ENCODE data around the gene SELPLG.
"Not testable (repeated sequence)": the region's sequence is repeated elsewhere in the genome, so short reads cannot be mapped to it uniquely, and the experiment has no call there.

Gene SELPLG

DNA sequence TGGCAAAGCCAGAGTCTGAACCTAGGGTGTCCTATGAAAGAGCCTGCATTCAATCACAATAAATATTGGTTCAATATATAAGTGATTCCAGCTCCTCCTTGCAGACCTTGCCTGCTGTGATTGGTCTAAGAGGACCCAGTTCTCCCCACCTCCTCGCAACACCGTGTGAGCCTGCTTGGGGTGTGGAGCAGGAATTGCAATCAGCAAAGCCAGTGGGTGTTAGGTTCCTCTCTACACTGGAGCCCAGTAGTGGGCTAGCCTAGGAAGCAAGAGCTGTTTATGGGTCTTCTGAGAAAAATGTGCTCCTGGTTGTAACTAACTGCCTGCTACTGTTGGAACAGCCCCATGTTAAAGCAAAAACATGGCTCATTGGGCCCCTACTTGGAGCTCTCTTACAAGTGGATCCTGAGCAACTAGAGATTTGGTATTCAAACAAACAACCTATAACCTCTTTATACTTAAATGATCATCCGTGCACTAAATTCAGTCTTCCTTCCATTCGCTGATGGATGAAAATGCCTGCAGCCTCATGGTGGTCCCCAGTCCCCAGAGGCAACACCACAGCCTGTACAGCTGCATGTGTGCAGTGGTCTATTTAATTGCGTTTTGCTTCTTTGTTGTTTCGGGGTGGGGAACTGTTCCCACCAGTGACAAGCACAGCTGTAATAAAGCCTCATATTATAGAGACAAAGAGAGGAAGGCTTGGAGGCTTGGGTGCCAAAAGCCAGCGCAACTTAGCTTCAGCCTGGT is 3.7 kb upstream of the SELPLG start:
- DNase-seq = no peak

DNA sequence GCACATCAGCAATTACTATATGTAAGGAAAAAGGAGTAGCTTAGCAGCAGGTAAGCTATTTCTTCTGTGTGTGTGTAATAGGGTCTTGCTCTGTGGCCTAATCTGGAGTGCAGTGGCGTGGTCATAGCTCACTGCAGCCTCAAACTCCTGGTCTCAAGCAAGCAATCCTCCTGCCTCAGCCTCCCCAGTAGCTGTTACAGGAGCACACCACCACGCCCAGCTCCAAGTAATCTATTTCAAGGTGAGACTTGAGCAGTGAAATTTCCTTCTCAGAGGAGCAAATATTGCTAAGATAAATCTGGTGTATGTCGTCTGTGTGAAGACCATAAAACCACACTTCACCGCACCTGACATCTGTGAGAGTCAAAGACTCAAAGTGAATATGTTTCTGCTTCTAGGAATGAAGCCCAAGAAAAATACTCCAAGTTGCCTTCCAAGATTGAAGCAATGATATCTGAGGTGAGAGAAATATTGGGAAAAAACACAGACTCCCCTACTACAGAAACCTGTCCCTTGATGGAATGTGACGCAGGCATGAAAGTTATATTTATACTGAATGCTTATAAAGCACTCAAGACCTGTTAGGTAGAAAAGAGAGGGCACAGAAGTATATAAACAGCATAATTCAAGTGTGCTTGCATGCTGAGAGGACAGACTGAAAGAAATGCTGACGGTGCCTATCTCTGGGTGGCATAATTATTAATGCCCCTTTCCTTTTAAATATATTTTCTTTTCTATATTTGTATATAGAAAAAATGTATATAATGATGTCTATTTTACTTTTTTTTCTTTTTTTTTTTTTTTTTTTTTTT is 2.5 kb upstream of the SELPLG start:
- no peak for DNase-seq

DNA sequence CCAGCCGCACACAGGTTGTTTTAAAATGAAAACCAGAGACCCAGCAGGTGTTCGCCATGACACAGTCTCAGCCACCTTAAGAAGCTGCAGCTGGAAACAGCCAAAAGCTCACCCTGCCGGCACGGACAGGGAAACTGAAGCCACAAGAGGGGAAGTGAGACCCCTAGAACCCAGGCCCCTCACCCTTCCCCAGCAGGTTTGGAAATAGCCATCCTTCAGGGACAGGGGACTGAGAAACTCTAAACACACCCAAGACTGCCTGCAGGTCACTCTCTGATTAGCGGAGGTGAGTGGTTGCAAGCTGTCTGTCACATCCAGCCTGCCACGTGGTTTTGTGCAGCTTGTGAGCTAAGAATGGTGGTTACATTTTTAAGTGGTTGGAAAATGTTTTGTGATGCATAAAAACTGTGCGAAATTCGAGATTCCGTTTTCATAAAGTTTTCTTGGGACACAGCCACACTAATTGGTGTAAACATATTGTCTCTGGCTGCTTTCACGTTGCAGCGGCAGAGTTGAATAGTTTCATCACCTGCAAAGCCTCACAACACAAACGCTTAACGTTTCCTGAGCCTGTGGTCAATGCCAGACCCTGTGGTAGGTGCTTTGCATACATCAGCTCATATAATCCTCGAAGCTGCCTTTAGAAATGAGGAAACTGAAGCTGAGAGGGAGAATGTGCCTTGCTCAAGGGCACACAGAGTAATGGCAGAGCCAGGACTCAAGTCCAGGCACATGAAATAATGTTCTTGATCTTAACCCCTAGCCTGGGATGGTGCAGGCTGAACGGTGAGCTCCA is 1.7 kb upstream of the SELPLG start:
- peak; percentile 81 for DNase-seq

DNA sequence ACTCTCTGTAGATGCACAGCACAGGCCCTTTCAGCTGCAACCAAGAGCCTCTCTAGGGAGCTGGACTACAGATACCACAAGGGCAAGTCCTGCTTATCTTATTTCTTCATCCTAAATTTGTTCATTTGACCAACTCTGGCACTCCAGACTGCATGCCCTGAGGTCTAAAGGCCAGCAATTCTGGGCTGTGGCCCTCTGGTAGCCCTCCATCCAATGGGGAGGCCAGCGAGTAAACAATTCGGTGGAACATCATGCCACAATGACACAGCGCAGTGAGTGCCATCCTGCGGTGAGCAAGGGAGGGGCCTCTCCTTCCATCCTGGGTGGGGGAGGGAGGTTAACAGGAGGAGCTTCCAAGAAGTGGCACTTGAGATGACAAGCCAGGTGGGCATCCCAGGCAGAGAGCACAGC is 652 bp upstream of the SELPLG start:
- peak; percentile 91 for DNase-seq

DNA sequence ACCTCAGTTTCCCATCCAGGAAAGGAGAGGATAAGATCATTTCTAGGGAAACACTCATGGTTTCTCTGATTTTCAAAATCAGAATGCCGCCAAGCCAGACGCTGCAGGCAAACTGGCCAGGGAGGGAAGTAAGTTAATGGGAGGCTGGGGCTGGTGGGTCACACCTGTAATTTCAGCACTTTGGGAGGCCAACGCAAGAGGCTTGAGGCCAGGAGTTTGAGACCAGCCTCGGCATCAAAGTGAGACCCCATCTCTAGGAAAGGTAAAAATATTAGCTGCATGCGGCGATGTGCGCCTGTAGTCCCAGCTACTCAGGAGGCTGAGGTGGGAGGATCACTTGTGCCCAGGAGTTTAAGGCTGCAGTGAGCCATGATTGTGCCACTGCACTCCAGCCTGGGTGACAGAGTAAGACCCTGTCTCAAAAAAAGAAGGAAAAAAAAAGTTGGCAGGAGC is 587 bp downstream of the SELPLG start:
- peak; percentile 29 for DNase-seq

DNA sequence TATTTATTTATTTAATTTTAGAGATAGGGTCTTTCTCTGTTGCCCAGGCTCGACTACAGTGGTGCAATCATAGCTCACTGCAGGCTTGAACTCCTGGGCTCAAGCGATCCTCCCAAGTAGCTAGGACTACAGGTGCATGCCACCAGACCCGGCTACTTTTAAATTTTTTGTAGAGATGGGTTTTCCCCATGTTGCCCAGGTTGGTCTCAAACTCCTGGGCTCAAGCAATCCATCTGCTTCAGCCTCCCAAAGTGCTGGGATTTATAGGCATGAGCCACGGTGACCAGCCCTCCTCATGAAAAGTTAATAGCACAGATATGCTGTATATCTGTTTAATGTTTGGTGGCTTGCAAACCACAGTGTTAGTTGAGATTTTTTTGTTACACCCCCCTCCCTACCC is 2.4 kb downstream of the SELPLG start:
- not testable (repeated sequence) for DNase-seq

DNA sequence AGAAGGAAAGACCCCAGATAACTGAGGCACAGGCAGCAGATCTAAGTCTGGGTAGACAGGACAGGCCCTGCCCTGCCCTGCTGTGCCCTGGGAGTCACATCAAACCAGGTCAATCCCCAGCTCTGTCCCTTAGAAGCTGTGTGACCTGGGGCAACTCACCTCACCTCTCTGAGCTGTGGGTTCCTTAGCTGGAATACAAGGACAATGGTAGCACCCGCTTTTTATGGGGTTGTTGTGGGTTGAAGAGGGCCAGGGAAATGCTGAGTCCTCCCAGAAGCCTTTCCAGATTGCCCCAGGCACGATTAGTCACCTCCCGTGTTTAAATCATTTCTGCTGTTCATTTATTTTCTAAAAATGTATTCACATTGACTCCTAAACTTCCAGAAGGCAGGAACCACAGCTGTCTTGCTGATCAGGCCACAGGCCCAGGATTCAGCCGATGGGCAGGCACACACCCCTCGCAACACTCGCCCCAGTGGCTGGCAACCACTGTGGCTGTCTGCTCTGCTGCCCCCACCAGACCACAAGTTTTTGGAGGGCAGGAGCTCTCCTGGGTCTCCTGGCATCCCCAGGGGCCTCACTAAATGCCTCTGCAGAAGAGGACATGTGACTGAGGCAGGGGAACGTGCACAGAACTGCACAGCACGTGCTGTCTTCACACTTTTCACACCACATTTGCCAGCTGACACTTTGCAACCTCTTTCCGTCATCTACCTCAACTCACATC is 3.0 kb downstream of the SELPLG start:
- peak; percentile 48 for DNase-seq

DNA sequence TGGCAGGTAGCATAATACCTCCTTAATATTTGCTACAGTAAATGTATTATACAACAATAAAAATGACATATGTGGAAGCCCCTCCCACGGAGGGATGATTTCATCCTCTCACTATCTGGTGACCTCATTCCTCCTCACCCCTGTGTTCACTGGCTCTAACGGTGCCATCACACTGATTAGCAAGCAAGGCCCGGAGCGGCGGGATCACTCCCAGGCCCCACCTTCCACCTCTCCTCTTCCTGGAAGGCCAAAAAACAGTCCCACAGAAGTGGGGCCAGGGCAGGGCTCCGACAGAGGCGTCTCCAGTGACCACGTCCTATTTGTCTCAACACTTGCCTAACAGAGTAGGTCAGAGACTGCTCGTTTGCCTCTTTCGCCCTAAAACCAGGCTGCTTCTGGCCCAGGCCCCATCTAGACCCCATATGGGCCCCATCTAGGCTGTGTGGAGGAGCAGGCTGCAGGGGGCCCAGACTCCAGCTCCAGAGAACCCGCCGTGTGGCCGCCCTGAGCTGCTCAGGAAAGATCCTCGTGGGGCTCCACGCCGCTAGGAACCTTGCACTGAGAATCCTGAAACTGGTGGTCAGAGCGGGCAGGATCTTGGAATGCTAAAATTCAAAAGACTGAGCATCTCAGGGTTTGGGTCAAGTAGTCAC is 3.7 kb downstream of the SELPLG start:
- DNase-seq = peak; percentile 80

DNA sequence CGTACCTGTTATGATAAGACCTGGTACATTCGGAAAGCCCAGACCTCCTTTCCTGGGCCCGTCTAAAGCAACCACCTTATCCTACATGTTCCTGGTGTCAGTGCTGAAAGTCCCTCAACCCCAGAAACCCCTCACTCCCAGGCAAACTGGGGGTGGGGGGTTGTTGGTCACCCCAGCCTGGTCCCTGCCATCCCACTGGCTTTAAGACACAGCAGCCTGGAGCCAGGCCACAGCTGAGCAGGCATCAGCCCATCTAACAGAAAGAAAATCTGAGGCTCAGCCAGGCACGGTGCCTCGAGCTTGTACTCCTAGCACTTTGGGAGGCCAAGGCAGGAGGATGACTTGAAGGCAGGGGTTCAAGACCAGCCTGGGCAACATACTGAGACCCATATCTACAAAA is 4.5 kb downstream of the SELPLG start:
- peak; percentile 35 for DNase-seq

DNA sequence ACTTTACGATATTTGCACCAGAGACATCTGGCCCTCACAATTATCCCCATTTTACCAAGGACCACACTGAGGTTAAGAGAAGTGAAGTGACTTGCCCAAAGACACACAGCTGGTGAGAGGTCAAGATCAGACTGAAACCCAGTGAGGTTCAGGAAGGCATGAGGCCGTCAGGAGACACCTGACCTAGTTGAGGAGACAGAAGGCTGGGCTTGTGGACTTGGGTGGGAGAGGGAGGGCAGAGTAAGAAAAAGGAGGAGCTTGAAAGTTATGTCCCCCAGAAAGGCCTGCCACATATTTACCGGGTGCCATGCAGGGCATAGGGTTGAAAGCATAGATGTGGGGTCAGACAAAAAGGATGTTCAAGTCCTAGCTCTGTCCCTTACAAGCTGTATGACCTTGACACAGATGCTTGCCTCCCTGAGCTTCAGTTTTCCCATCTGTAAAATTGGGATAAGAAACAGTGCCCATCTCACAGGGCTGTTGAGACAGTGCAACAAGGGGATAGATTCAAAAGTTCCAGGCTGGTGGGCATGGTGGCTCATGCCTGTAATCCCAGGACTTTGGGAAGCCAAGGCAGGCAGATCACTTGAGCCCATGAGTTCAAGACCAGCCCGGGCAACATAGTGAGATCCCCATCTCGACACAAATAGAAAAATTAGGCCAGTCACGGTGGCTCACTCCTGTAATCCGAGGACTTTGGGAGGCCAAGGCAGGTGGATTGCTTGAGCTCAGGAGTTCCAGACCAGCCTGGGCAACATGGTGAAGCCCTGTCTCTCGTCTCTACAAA is 6.4 kb downstream of the SELPLG start:
- no peak for DNase-seq

DNA sequence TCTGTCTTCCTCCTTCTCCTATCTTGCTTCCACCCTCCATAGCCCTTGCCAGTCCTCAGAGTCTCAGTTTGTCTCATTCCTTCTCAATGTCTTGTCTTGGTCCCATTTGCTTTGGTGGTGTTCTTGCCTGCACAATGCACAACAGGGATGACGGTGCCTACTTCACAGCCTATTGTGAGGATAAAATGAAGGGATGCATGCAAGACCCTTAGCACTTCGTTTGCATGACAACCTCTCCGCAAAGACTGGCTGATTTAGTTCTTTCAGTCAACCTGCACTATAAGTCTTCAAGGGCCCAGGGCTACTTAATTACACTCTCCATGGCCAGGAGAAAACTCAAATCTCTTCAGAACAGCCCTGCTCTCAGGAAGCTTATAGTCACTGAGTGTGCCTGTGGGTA is 8.5 kb downstream of the SELPLG start:
- DNase-seq = no peak

DNA sequence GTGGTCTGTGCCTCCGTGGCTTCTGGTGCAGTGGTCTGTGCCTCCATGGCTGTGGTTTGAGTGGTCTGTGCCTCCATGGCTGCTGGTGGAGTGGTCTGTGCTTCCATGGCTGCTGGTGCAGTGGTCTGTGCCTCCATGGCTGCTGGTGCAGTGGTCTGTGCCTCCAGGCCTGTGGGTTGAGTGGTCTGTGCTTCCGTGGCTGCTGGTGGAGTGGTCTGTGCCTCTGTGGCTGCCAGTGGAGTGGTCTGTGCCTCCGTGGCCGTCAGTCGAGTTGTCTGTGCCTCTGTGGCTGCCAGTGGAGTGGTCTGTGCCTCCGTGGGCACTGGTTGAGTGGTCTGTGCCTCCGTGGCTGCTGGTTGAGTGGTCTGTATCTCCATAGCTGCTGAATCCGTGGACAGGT is 10.1 kb downstream of the SELPLG start:
- no peak for DNase-seq

DNA sequence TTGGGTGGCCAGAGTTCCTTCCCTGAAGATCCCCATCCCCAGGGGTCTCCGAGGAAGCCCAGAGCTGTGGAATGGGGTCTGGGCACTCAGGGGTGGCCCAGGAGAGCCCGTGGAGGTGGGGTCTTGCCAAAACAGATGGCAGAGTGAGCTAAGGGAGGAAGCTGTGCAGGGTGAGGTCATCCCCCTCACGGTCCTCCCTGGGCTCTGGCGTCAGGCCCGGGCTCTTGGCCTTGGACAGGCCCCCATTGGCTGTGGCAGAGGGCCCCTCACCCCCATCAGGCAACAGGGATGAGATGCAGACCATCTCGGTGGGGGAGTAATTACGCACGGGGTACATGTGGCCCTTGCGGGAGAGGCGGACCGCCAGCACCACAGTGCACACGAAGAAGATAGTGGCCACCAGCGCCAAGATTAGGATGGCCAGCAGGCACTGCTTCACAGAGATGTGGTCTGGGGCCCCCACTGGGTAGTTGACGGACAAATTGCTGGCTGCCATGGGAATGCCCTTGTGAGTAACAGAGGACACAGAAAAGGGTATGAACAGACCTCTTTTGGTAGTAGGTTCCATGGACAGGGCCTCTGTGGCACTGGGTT is 10.7 kb downstream of the SELPLG start:
- DNase-seq = no peak

DNA sequence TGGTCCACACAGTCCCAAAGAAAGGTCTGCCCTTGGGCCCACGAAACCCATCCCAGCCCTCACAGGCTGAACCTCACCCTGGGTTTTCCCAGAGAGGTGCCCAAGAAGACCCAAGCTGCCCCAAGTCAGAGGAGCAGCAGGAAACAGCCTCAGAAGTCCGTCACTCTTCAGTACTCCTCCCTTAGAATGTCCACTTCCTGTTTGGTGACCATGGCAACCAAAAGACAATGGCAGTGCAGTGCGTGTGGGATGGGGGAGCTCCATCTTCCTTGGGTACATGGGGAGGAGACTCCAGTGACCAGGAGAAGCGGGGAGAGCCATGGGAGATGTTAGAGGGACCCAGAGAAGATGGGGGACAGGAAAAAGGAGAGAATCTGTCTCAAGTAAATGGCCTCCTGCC is 11.3 kb downstream of the SELPLG start:
- DNase-seq = no peak

DNA sequence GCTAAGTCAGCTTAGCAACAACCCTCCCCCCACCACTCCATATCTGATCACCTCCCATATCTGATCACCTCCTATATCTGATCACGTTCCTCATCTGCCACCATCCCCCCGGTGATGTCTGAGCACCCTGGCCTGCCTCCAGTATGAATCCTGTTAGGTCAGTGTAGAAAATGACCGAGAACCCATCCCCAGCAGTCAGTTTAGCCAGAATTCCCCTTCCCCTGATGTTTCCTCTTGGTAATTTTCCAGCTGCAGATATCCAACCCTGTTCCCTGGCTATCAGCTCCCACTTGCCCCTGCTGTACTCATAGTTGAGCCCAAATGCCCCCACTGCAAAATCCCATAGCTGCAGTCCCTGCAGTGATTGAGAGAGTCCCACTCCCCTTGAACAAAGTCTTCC is 12.5 kb downstream of the SELPLG start:
- no peak for DNase-seq

DNA sequence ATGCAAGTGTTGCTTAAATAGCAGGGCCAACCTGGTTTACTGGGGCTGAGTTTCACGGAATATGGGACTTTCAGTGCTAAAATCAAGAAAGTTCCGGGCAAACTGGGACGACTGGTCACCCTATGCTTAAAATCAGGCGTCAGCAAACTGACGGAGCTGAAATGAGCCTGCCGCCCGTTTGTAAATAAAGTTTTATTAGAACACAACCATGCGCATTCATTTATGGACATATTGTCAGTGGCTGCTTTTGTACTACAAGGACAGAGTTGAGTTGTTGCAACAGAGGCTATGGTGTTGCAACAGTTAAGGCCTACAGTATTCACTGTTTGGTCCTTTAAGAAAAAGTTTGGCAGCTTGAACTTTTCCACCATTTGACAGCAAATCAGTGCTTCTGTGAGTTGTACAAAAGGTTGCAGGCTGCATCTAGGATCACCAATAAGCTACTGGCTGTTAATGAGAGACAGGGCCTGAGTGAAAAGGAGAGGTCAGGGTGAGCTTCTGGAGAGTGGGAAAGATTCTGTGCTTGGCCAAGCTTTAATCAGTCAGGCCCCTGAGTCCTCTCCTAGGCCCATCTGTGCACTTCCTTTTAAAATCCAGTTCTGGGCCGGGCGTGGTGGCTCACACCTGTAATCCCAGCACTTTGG is 13.3 kb downstream of the SELPLG start:
- no peak for DNase-seq

DNA sequence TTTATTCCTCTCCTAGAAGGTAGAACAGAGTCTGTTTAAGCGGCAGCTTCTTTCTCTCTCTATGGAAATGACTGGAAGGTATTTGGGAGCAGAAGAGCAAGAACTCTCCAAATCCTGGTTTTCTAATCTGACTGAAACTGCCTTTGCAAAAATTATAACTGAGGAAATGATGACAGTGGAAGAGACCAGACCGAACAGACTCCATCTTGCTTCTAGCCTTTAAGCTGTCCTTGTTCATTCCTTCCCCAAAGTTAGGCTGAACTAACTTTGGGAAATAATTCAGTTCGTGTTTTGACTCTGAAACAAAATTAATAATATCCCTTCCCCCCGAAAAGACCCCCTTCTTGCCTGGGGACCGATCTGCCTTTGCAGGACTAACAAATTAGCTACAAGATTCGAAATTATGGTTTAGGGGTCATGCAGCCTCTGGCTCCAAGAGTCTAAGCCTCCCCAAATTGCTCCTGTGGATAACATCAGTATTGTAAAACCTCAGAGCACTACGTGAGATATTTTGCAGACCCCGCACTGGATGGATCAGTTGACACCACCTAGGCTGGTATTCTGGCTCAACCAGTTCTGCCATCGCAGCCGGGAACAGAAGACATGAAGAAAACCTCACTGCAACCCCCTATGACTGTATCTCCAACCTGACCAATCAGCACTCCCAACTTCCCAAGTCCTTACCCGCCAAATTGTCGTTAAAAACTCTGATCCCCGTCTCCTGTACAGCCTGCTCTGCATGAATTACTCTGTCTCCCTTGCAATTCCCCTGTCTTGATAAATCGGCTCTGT is 14.1 kb downstream of the SELPLG start:
- DNase-seq = no peak

DNA sequence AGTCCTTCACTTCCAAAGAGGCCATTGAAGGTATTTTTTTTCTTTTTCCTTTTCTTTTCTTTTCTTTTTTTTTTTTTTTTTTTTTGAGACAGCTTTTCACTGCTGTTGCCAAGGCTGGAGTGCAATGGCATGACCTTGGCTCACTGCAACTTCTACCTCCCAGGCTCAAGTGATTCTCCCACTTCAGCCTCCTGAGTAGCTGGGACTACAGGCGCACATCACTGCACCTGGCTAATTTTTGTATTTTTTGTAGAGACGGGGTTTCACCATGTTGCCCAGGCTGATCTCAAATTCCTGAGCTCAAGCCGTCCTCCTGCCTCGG is 14.8 kb downstream of the SELPLG start:
- DNase-seq = not testable (repeated sequence)

DNA sequence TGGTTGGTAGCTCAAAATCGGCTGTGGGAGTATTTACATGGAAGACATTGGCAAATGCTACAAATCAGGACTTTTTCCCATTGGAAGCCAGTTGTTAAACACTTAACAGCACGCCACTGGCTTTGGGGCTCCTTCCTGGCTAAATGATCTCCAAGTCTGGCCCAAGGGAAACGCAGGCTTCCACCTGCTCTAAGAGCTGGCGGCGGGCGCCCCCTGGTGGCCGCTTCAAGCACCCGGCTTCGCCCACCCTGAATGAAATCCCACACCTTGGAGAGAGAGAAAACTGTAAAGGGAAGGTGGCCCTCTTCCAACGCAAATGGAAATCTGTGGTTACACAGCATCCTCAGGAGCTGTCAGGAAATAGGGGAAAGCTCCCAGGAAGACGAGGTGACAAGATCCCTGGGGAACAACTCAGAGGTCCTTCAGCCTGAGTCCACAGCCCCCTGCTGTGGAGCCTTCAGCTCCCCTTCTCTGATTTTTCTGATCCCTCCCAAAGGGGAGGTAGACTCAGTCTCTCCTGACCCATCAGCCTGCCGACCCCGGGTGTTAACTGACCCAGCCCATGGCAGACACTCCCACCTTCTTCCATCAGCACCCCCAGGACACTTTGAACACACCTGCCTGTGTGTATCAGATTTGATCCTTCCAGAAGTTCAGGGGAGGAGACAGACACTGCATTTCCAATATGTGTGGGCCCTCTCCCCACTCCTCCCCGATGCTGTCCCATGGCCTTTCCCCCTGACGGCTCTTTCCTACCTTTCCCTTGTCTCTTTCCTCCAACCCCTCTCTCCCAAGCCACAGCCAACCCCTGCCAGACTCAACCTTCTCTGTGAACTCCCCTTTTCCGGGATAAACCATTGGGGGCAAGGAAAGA is 15.4 kb downstream of the SELPLG start:
- peak; percentile 86 for DNase-seq
